ENCODE results near the gene RAB27A. TPM values are rescaled to one million over a fixed set of nuclear protein-coding genes. Genes with fewer than 3 reads are reported as not detected.
"Not testable (repeated sequence)": the region's sequence is repeated elsewhere in the genome, so short reads cannot be mapped to it uniquely, and the experiment has no call there.

RAB27A gene
- total RNA-seq, 2 donors from 2014 or later = 27.6 to 50.6 TPM

- DNase-seq (ENCODE audit: low spot score) = no peak
- Histone ChIP-seq H3K4me3 (no peak overlapping the region), H3K27ac (peak overlapping the region; percentile 70 to 80), H3K27me3 (replicated peaks; ENCODE audit: insufficient read depth) (no peaks in the 10 kb centered on the region), H3K36me3 (no peaks in the 10 kb centered on the region), H3K9me3 (no peaks in the 10 kb centered on the region), H3K4me1 (replicated peaks) (peaks cover 8% of the 10 kb centered on the region)
- 43% methylated on average over 5 of the region's 5 CpGs for WGBS
- TF ChIP-seq CTCF (IDR thresholded peaks at IDR 0.05) (no peak), POLR2AphosphoS5 (IDR thresholded peaks at IDR 0.05) (peak; percentile 80)
- intact Hi-C loops (cut with DNase I) = no loop called here
Measured at GRCh38 chr15:55255714-55256113, 33.9 kb downstream of the RAB27A start.

GRCh38 chr15:55254916-55255679, 34.5 kb downstream of the RAB27A start:
- Histone ChIP-seq H3K27ac (peak overlapping the region; percentile 70 to 80), H3K4me3 (no peak overlapping the region), H3K9me3 (no peaks in the 10 kb centered on the region), H3K4me1 (replicated peaks) (peaks cover 10% of the 10 kb centered on the region), H3K36me3 (no peaks in the 10 kb centered on the region), H3K27me3 (replicated peaks; ENCODE audit: insufficient read depth) (no peaks in the 10 kb centered on the region)
- intact Hi-C loops (cut with DNase I) = no loop called here
- TF ChIP-seq POLR2A (IDR thresholded peaks at IDR 0.05) (no peak), POLR2AphosphoS5 (IDR thresholded peaks at IDR 0.05) (no peak), CTCF (IDR thresholded peaks at IDR 0.05) (no peak)
- no peak for DNase-seq (ENCODE audit: low spot score)
- 55% methylated on average over 4 of the region's 4 CpGs for WGBS

- DNase-seq (ENCODE audit: low spot score) = no peak
- Histone ChIP-seq H3K27ac (peak overlapping the region; percentile 3 to 61), H3K4me1 (replicated peaks) (peaks cover 15% of the 10 kb centered on the region), H3K4me3 (no peak overlapping the region), H3K9me3 (no peaks in the 10 kb centered on the region), H3K27me3 (replicated peaks; ENCODE audit: insufficient read depth) (no peaks in the 10 kb centered on the region), H3K36me3 (no peaks in the 10 kb centered on the region)
- TF ChIP-seq POLR2AphosphoS5 (IDR thresholded peaks at IDR 0.05) = no peak
- TF ChIP-seq POLR2A (IDR thresholded peaks at IDR 0.05) = no peak
- no peak for TF ChIP-seq CTCF (IDR thresholded peaks at IDR 0.05)
- 59% methylated on average over 3 of the region's 3 CpGs for WGBS
- intact Hi-C loops (cut with DNase I) = no loop called here
Measured at GRCh38 chr15:55253580-55253979, 36.0 kb downstream of the RAB27A start.

GRCh38 chr15:55252201-55252600, 37.4 kb downstream of the RAB27A start:
- Histone ChIP-seq H3K4me1 (replicated peaks) (peaks cover 15% of the 10 kb centered on the region), H3K27ac (peak overlapping the region in 1 of 2 donors; percentile 61)
- WGBS = 97% methylated on average over 8 of the region's 8 CpGs
- intact Hi-C loops (cut with DNase I); DNase-seq (ENCODE audit: low spot score); H3K9me3 ChIP-seq; H3K27me3 ChIP-seq (replicated peaks; ENCODE audit: insufficient read depth); H3K36me3 ChIP-seq; H3K4me3 ChIP-seq: not testable (repeated sequence)

GRCh38 chr15:55250941-55251340, 38.7 kb downstream of the RAB27A start:
- no peaks in the 10 kb centered on the region for H3K9me3 ChIP-seq
- H3K36me3 ChIP-seq = no peaks in the 10 kb centered on the region
- peaks cover 15% of the 10 kb centered on the region for H3K4me1 ChIP-seq (replicated peaks)
- TF ChIP-seq POLR2AphosphoS5 (IDR thresholded peaks at IDR 0.05) (no peak), CTCF (IDR thresholded peaks at IDR 0.05) (no peak), POLR2A (IDR thresholded peaks at IDR 0.05) (no peak)
- intact Hi-C loops (cut with DNase I) = no loop called here
- no peaks in the 10 kb centered on the region for H3K27me3 ChIP-seq (replicated peaks; ENCODE audit: insufficient read depth)
- peak overlapping the region; percentile 21 to 61 for H3K27ac ChIP-seq
- WGBS = 70% methylated on average over 4 of the region's 4 CpGs
- H3K4me3 ChIP-seq = no peak overlapping the region
- DNase-seq (ENCODE audit: low spot score) = no peak

All from prostate gland (tissue), 2 donors.